Measurements from ENCODE around the gene KAZN. TPM values are rescaled to one million over a fixed set of nuclear protein-coding genes. Genes with fewer than 3 reads are reported as not detected.

Gene KAZN
- polyA plus RNA-seq, 1 of the 3 experiments (the other 2 are of a cell fraction) = 6.8 TPM

DNA sequence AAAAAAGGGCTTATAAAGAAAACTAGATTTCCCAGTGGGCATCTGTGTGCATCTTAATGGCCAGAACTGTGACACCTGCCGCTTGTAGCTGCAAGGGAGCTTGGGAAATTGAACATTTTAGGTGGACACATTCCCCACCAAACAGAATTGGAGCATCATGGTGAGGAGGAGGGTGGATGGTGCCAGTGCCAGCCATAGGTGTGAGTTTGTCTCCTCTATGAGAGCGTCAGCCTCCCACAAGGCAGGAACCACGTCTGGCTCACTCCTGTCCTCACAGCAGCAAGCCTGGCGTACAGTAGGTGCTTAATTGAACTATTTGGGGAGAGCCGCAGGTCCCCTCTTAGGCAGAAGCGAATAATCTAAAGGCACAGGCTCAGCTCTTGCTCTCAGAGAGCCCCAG lies 430.6 kb downstream of the KAZN start (continued):
- no peak for TF ChIP-seq POLR2AphosphoS5 (IDR thresholded peaks at IDR 0.05; ENCODE audit: low read depth, low read length)
- no peak for TF ChIP-seq NRF1 (IDR thresholded peaks at IDR 0.05; ENCODE audit: low read depth, low read length)
- TF ChIP-seq SMC3 (IDR thresholded peaks at IDR 0.05; ENCODE audit: low read depth, low read length) = no peak

DNA sequence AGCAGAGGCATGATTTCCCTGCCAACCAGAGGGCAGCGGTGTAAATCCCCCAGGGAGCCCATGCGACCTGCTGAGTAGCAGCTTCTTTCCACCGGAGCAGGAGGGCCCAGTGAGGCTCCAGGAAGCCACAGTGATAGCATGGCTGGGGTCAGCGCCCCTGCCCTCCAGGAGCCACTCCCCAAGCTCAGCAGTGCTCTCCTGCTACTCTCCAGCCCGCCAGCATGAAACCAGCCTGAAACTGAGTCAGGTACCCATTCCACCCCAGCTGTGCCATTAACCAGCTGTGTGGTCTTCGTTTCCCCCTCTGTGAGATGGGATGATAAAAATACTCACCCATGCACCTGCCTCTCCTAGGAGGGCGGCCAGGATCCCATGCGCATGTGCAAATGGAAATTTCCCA lies 431.3 kb downstream of the KAZN start:
- Histone ChIP-seq H3K36me3 (replicated peaks in 1 of 2; ENCODE audit: control insufficient read depth in 1 of 2, insufficient read depth in 2 of 2, low read length in 1 of 2) (no peaks in the 10 kb centered on the region), H3K9me2 (no peaks in the 10 kb centered on the region), H2AFZ (ENCODE audit: low read depth) (no peak overlapping the region), H3K27ac (ENCODE audit: low read depth in 2 of 2, low read length in 1 of 2) (no peak overlapping the region), H3K9ac (no peak overlapping the region), H3F3A (replicated peaks; ENCODE audit: insufficient read depth) (peaks cover 6% of the 10 kb centered on the region), H3K4me1 (ENCODE audit: control insufficient read depth in 1 of 2, insufficient read depth in 2 of 2, low read depth in 1 of 2, low read length in 1 of 2) (no peaks in the 10 kb centered on the region), H3K27me3 (ENCODE audit: insufficient read depth) (no peaks in the 10 kb centered on the region), H3K4me2 (no peak overlapping the region), H3K9me3 (no peaks in the 10 kb centered on the region), H3K79me2 (ENCODE audit: insufficient read depth) (peaks cover 48% of the 10 kb centered on the region; the same call in 1 of the 2 replicates), H4K20me1 (ENCODE audit: insufficient read depth) (peaks cover 11% of the 10 kb centered on the region; the same call in 1 of the 2 replicates), H3K4me3 (ENCODE audit: low read depth in 2 of 2, low read length in 1 of 2) (no peak overlapping the region)
- DNase-seq = no peak
- ChIA-PET POLR2A (no interaction called here), CTCF (interaction anchor here (1.0 to 4.4 kb wide), 3 partner anchors 105 to 251 kb away, joined by 3 to 44 read pairs (median 4); no protein-coding TSS in a partner anchor)
- WGBS (ENCODE audit: low lambda C conversion rate) = 100% methylated on average over 2 of the region's 8 CpGs
- no peak for TF ChIP-seq TAF1 (IDR thresholded peaks at IDR 0.05; ENCODE audit: borderline replicate concordance, low read depth, low read length)
- no peak for TF ChIP-seq JUND (IDR thresholded peaks at IDR 0.05)
- TF ChIP-seq SIN3A (IDR thresholded peaks at IDR 0.05; ENCODE audit: borderline replicate concordance, low read depth, low read length) = no peak
- TF ChIP-seq FOXM1 (IDR thresholded peaks at IDR 0.05; ENCODE audit: low read depth) = no peak
- TF ChIP-seq TEAD4 (IDR thresholded peaks at IDR 0.05; ENCODE audit: borderline replicate concordance, insufficient read depth) = no peak
- no peak for TF ChIP-seq SMC3 (IDR thresholded peaks at IDR 0.05; ENCODE audit: low read depth, low read length)
- no peak for TF ChIP-seq FOXJ3 (CRISPR knock-in tag; IDR thresholded peaks at IDR 0.05)
- TF ChIP-seq MEF2A (IDR thresholded peaks at IDR 0.05; ENCODE audit: borderline replicate concordance, low read depth) = no peak
- no peak for TF ChIP-seq GABPA (IDR thresholded peaks at IDR 0.05; ENCODE audit: low read depth)
- TF ChIP-seq, protein P1, sequence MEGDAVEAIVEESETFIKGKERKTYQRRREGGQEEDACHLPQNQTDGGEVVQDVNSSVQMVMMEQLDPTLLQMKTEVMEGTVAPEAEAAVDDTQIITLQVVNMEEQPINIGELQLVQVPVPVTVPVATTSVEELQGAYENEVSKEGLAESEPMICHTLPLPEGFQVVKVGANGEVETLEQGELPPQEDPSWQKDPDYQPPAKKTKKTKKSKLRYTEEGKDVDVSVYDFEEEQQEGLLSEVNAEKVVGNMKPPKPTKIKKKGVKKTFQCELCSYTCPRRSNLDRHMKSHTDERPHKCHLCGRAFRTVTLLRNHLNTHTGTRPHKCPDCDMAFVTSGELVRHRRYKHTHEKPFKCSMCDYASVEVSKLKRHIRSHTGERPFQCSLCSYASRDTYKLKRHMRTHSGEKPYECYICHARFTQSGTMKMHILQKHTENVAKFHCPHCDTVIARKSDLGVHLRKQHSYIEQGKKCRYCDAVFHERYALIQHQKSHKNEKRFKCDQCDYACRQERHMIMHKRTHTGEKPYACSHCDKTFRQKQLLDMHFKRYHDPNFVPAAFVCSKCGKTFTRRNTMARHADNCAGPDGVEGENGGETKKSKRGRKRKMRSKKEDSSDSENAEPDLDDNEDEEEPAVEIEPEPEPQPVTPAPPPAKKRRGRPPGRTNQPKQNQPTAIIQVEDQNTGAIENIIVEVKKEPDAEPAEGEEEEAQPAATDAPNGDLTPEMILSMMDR (IDR thresholded peaks at IDR 0.05) = no peak
- TF ChIP-seq RCOR1 (IDR thresholded peaks at IDR 0.05; ENCODE audit: low read length) = no peak
- no peak for TF ChIP-seq EZH2phosphoT487 (IDR thresholded peaks at IDR 0.05; ENCODE audit: borderline replicate concordance, low read depth)
- TF ChIP-seq TCF12 (IDR thresholded peaks at IDR 0.05) = no peak
- TF ChIP-seq NFIC (IDR thresholded peaks at IDR 0.05; ENCODE audit: borderline replicate concordance) = no peak
- TF ChIP-seq, protein P2, sequence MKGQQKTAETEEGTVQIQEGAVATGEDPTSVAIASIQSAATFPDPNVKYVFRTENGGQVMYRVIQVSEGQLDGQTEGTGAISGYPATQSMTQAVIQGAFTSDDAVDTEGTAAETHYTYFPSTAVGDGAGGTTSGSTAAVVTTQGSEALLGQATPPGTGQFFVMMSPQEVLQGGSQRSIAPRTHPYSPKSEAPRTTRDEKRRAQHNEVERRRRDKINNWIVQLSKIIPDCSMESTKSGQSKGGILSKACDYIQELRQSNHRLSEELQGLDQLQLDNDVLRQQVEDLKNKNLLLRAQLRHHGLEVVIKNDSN (IDR thresholded peaks at IDR 0.05; ENCODE audit: borderline replicate concordance, low read depth) = no peak
- TF ChIP-seq, protein P3, sequence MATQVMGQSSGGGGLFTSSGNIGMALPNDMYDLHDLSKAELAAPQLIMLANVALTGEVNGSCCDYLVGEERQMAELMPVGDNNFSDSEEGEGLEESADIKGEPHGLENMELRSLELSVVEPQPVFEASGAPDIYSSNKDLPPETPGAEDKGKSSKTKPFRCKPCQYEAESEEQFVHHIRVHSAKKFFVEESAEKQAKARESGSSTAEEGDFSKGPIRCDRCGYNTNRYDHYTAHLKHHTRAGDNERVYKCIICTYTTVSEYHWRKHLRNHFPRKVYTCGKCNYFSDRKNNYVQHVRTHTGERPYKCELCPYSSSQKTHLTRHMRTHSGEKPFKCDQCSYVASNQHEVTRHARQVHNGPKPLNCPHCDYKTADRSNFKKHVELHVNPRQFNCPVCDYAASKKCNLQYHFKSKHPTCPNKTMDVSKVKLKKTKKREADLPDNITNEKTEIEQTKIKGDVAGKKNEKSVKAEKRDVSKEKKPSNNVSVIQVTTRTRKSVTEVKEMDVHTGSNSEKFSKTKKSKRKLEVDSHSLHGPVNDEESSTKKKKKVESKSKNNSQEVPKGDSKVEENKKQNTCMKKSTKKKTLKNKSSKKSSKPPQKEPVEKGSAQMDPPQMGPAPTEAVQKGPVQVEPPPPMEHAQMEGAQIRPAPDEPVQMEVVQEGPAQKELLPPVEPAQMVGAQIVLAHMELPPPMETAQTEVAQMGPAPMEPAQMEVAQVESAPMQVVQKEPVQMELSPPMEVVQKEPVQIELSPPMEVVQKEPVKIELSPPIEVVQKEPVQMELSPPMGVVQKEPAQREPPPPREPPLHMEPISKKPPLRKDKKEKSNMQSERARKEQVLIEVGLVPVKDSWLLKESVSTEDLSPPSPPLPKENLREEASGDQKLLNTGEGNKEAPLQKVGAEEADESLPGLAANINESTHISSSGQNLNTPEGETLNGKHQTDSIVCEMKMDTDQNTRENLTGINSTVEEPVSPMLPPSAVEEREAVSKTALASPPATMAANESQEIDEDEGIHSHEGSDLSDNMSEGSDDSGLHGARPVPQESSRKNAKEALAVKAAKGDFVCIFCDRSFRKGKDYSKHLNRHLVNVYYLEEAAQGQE (IDR thresholded peaks at IDR 0.05; ENCODE audit: low read depth, low read length) = no peak
- no peak for TF ChIP-seq RFX5 (IDR thresholded peaks at IDR 0.05; ENCODE audit: low read length)
- TF ChIP-seq CHD2 (IDR thresholded peaks at IDR 0.05; ENCODE audit: low read length, partially characterized antibody) = no peak
